NOMO-1 (cell line): ENCODE results near the gene MARK2.
A peak's percentile ranks its signal among the peaks of the same experiment; 100 is the strongest.

Experiments
- DNase-seq, 2 experiments: peaks; one replicate each; lab custom pipeline; 2025; ENCODE audit not compliant: unreplicated experiment in 2 of 2; lab: John Stamatoyannopoulos, UW

Gene MARK2

DNA sequence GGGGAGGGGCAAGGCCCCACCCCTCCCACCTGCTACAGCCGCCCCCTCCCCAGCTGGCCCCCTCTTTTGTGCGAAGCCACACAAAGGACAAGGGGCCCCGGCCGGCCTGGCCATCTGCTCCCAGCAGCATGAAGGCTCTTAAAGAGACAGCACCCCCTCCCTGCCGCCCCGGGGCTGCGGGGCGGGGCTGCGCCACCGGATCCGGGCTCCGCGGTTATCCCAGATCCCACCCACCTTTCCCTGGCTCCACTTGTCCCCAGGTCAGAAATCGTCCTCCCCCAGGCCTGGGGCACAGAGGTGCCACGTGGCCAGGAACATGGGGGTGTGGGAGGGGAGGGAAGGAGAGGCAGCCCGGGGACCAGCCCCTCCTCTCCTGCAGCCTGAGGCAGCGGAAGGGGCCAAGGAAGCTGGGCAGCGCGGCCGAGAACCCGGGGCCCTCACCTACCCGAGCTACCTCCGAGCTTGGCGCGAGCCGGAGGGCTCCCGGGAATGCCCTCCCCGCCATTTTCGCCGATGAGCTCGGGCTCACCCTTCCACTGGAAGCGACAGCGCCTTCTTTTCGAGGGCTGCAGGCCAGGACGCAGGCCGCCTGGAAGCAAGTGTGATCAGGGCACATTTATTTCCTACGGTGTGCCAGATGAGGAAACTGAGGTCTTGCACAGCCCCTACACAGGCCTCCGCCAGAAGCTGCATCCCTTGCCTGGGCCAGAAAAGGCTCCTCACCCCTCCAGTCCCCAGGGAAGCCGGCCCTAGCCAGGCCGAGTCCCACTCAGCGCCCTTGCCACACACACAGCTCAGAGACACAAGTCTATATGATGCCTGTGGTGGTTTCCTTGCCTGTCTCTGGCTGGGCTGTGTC, 80.6 kb downstream of the MARK2 start:
- DNase-seq, result peak; percentile 27 to 45

DNA sequence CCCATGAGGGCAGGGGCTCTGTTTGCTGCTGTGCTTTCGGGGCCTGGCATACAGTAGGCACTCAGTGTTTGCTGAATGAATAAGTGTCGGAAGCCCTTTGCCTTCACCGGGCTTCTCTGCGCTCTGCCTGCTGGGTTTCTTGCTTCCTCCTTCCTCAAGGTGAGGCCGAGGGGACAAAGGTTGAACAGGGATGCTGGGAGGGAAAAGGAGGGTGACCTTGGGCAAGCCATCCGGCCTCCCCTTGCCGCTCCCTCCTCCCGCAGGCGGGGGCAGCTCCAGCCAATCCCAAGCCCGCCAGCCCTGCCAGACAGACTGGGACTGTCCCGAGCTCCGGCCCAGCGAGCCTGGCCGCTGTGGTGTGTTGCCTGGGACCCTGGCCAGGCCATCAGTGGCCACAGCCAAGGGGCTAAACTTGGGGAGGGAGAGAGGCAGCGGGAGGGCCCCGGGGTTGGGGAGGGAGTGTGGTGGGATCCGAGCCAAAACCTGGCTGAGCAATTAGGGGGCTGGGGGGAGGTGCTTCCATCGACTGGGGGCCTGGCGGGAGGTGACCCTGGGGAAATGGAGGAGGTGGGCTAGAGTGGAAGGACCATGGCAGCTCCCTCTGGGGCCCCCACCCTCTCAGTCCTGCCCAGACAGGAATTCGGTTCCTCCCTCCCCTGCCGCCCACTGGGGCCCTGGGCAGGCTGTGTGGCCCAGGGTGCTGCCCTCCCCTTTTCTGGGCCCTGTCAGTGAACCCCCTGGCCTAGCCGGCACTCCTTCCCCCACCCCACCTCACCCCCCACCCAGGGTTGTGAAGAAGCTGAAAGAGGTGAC, 81.4 kb downstream of the MARK2 start:
- no peak for DNase-seq

DNA sequence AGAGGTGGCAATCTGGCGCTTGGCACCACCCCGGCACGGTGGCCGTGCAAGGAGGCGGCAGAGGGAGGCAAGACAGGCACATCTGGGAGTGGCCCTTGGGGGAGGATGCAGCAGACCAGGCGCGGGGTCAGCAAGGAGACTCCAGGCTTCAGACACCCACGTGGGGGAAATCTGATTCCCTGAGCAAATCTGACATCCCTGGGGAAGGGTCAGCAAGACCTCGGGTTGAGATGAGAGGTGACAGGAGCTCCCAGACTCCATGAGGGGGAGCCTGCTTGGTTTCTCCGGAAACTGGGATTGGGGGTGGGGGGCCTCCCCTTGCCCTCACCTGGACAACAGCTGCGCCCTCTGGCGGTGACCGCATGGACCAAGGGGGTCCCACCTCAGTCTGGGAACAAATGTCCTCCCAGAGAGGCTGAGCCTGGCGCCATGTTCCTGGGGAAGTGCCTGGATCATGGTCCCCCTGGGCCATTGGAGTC, 82.1 kb downstream of the MARK2 start:
- DNase-seq, result no peak

DNA sequence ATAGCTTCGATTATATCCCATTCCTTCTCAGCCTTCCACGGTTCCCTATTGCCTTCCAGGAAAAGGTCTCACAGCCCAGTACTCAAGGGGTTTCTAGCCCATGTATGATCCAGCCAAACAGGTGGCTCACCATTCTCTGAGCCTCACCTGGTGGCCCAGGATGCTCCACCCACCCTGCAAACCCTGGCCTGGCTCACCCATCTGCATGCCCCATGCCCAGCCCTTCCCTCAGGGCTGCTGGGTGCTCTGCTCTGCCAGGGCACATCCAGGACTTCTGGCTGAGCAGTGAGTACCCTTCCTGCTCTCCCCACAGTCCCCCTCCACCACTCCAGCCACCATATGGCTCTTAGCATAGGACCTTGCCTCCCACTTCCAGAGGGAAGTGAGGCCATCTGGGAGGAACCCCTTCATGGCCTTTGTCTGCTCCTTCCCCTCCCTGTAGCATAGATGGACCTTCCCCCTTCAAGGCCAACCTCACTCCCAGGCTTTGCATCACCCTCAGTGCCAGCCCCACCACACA, 83.8 kb downstream of the MARK2 start:
- no peak for DNase-seq

DNA sequence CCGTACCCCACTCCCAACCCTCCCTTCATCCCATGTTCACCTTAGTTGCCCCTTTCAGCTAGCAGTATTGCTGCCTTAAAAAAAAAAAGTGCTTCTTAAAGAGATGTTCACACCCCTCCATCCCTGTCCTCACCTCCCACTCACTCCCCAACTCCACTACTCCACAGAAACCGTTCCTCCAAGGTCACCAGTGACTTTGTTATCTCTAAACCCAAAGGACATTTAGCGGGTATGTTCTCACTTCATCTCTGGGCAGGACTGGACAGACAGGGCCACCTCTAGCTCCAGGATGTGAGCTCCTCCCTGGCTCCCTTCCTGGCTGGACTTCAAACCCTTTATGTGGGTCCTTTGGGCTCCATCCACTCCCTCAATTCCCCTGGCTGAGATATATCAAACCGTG, 84.4 kb downstream of the MARK2 start:
- DNase-seq, result no peak

DNA sequence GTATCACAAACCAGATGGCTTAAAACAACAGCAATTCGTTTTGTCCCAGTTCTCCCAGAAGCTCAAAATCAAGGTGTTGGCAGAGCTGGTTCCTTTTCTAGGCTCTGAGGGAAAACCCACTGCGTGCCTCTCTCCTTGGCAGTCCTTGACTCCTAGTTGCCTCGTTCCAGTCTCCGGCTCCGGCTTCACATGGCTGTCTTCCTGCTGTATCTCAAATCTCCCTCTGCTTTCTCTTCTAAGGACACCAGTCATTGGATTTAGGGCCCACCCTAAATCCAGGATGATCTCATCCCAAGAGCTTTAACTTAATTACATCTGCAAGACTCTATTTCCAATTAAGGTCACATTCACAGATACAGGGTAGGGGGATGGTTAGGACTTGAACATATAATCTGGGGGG, 90.7 kb downstream of the MARK2 start:
- no peak for DNase-seq

DNA sequence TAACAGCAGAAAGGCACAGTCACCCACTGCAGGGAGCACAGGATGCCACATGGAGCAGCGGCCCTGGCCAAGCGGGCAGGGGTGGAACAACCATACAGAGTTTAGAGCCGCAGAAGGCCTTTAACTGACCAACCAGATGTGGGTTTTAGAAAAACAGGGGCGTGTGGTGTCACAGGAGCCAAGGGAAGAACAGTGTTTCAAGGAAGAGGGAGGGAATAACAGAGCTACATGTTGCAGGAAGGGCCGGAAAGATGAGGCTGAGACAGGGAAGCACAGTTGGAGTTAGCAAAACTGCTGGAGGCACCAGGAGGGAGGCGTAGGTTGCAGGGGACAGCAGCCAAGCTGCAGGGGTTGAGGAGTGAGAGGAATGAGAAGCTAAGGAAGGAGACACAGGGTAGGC, 92.1 kb downstream of the MARK2 start:
- DNase-seq, result no peak

DNA sequence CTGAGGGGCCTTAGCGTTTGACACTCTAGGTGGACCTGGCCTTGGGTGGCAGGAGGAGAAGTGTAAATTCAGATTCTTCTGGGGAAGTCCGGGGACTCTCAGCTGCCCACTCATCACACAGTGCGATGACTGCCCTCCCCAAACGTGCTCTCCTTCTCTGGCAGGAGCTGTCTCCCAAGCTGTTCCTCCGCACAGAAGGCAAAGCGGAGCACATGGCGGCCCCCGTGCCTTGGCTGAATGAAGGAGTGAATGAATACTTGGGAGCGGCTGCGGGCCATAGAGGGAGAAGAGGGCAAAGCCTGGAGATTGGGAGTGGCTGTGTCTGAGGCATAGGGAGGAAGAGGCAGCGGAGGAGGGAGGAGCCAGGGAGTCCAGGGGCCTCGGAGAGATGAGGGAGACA, 93.0 kb downstream of the MARK2 start:
- DNase-seq, result no peak

DNA sequence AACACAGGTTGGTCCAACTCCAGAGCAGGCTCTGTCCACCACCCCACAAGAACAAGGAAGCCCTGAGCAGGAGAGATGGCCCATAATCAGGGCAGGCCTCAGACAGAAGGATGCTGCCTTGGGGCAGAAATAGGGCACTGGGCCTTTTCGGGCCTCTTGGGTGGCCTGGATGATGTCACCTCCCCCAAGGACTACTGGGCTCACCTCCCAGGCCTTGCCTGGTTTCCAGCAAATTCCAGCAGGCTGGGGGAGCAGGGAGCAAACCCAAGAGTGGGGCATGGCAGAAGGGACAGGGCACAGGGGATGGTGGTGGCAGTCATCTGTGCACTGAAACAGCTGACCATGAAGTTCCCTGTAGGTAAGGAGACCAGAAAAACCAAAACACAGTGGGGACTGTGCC, 94.5 kb downstream of the MARK2 start:
- no peak for DNase-seq

DNA sequence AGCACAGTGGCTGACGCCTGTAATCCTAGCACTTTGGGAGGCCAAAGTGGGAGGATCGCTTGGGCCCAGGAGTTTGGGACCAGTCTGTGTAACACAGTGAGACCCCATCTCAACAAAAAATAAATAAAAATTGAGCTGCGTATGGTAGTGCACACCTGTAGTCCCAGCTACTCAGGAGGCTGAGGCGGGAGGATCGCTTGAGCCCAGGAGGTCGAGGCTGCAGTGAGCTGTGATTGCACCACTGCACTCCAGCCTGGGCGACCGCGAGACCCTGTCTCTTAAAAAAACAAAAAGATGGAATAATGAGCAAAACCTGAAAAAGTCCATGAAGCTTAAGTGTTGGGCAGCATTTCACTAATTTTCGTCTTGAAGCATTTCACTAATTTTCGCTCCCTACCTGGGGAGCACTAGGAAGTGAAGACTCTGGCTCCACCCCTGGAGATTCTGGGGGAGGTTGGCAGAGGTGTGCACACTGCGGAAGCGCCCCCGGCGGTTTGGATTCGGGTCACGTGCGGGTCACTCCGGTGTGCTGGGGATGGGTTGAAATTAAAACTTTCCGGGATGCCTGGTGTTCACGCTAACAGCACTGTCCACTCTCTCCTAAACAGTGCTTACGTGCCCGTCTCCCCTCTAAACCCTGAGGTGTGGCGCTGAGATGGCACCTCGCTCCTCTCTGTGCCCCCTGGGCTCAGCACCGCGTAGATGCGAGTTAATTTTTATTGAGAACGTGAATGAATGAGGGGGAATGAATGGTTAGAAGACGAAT, 99.0 kb downstream of the MARK2 start:
- DNase-seq, result peak in 1 of 2 experiments; percentile 18

DNA sequence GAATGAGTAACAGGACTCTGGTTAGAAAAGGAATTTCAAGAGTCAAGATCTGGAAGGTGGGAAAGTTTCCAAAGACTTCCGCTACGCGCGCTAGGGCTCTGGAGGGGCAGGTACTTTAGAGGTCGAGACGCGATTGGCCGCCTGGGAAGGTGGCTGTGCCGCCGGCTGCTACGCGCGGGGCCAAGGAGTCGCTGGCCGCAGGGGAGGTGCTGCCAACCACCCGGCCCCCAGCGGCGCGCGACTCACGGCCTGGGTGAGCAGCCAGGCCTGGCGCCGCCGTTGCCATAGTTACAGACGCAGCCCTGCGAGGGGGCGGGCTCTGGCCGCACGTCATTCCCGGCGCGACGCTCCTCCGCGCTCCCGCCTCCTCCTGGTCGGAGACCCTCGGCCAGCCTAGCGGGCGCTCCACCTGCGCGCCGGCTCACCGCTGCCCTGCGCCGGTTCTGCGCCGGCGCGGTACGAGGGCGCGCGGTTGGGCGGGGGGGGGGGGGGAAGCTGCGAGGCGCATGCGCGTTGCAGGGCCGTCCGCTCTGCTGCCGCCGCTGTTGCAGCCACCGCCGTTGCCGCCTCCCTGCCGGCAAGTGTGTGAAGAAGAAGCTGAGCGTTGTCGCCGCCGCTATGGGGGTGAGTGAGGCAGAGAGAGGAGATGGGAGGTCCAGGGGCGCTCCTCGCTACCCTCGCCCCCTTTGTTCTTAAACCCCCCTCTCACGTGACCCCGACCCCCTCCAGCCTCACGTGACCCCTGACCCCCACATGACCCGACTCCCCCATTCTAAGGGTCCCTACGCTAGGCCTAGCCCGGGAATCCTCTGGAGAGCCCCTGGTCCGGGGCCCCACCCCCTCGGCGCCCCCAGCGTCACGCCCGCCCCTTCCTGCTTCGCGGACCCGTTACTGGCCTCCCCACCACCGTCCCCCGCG, 99.8 kb downstream of the MARK2 start, which contains the start of gene NAA40:
Gene NAA40, plus strand, starts transcription at position 524 of the 918 bp plus-strand sequence. Its CDS starts 95 bp downstream, at position 619.
- peak; percentile 97 to 99 for DNase-seq

DNA sequence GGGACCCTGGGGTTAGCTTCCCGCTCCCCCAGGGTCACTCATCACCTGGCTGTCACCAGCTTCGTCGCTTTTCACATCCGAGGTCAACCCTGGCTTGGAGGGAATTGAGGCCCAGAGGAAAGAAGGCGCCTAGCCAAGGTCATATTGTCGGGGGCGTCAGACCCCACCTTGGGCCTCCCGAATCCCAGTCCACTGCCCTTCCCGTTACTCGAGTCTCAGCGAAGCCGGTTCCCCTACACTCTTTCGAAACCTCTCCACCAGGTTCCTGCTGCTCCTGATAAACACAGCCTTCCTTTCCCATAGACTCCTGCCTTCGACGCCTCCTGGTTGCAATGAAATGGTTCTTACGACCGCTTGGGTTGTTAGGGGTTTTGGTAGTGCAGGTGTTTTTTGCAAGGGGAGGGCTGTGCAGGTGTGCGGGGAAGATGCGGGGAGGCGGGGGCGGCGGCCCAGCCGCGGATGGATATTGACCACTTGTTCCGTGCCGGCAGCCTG, 100.5 kb downstream of the MARK2 start:
- DNase-seq, result peak in 1 of 2 experiments; percentile 23

DNA sequence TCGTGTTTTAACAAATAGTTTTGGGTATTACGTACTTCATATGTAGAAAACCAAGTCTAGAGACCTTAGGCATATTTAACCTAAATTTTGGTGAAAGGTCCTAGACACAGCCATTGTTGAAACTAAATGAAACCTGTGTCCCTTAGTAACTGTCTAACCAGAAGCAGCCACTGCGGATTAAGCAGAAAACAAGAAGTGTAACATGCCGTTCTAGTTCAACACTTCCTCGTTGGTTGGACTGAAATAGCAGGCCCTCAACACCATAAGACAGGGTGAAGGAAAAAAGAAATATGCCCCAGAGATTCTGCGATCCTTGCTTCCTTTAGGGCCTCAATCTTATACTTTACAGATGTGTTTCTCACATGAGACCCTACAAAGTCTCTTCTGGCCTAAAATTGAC, 101.9 kb downstream of the MARK2 start:
- peak; percentile 47 to 80 for DNase-seq

DNA sequence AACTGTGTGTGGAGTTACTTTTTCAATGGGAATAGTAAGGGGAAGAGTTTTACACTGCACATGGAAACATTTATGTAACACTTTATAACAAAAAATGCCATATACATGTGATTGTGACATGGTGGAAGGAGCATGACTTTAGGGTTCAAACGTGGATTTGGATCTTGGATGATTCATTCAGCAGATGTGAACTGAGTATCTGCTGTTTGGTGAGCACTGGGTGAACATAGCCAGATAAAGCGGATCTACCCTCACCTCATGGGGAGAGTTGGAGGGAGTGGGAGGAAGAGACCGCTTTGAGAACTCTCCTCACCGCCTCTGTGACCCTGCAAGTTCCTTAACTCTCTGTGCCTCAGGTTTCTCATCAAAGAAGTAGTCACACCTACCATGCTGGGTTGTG, 103.0 kb downstream of the MARK2 start:
- no peak for DNase-seq

DNA sequence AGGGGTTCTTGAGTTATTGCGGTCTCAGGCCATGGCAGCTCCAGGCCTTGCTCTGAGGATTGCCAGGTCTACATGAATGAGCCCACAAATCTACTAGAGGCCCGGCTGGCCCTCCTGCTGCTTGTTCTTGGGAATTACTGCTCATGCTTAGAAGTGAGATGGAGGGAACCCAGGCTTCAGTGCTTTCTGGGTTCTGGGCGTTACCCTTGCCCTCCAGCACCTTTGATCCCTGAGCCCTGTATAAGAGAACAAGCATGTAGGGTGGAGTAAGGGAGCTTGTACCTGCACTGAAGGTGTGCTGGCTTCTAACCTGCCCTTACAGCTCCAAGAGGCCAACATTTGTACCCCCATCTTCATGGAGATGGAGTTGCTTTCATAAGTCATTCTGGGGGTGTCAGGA, 103.9 kb downstream of the MARK2 start:
- DNase-seq, result no peak

DNA sequence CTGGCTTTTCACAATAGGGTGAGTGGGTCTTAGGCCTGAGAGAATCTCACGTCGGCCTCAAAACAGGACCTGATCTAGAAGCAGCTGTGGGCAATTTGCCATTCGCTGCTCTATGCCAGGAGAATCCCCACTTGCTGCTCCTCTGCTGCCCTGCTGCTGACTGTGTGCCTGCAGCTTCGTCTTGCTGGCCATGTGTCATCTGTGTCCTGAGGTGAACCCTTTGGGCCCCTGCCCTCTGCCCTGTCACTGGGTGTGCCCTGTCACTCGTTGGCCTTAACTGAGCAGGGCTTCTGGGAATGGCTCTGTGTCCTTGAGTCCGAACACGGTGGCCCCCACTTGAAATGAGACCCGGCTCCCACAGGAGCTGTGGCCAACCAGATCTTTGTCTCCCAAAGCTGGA, 106.1 kb downstream of the MARK2 start:
- DNase-seq, result no peak

DNA sequence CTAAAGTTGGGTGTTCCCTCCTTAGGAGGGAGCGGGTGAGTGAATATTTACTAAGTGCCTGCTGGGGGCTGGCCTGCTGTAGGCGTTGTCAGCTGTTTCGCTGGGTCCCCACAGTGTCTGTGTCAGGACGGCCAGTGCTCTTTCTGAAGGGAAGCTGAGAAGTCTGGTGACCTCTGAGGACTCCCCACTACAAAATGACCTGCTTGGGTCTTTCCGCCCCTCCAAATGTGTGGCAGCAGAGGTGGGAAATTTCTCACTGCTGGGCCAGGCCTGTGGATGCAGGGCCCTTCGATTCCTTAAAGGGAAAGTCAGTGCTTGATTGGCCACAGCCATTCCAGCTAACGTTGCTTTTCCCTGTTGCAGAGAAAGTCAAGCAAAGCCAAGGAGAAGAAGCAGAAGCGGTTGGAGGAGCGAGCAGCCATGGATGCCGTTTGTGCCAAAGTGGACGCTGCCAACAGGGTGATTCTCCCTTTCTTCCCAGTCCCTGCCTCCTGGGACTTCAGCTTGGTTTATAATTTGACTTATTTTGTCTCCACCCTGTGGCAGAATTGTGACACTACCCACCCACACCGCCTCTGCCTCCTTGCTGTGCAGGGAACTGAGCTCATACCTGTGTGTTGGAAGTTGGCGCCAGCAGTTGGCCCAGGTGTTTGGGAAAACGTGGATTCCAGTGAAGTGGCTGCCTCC, 106.7 kb downstream of the MARK2 start:
- peak; percentile 14 to 49 for DNase-seq

DNA sequence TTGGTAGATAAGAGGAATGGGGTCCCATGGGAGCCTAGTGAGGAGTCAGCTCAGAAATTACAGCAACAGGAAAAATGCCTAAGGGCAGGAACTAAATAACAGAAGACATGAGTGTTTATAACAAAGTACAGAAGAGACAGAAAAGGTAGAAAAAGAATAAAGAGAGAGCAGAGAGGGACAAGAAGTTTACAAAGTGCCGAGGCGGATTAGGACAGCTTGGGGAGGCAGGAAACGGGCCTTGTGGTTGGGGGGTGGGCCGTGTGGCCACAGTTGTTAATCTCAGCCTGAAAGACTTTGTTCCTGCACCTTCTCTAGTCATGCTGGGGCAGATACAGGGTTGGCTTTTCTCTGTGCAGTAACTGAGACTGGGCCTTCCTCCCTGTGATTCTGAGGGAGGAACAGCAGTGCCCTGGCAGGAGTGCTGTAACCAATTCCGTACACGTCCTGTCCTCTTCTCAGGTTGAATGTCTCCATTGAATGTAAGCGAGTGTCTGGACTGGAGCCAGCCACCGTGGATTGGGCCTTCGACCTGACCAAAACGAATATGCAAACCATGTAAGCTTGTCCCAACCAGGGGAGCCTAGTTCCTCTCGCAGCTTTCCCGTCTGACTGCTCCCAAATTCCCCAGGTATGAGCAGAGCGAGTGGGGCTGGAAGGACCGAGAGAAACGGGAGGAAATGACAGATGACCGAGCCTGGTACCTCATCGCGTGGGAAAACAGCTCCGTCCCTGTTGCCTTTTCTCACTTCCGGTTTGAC, 113.0 kb downstream of the MARK2 start:
- no peak for DNase-seq
